HK-2 (cell line): ENCODE results near the gene FAM13C.
"Not testable (repeated sequence)": the region's sequence is repeated elsewhere in the genome, so short reads cannot be mapped to it uniquely, and the experiment has no call there.

Experiments
- DNase-seq: peaks from one replicate; pipeline ENCODE4 v3.0.0-alpha.2; 2018; ENCODE audit not compliant: unreplicated experiment

The FAM13C gene

DNA sequence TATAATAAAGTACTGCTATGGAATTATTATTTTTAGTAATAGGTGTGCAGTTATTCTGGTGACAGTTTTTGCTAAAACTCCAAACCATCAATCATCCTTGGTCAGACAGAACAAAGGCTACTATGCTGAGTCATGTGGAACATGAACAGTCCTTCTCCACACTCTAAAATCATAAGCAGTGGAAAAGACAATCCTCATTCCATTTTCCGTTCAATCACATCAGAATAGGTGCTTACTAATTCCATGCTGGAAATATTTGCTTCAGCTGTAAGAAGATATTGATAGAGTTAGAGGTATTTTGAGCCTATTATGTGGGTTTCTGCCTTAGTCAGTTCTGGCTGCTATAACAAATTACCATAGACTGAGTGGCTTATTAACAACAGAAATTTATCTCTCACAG lies 82.9 kb downstream of the FAM13C start:
- DNase-seq = no peak

DNA sequence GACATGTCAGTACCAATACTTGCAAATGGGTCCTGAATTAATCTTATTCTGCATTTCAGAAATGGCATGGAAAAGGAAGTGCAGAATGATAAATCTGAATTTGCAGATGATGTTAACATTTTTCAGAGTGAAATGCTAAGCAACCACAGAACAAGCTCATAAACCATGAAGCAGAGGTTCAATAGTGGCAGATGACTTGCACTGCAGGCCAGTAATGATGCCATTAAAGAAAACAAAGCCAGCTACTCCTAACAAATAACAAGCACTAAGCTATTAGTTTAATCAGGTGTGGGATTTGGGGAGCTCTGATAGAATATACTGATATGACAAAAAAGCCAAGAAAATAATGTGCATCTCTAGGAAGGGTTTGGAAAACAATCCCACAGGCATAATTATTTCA lies 85.4 kb downstream of the FAM13C start:
- DNase-seq = no peak

DNA sequence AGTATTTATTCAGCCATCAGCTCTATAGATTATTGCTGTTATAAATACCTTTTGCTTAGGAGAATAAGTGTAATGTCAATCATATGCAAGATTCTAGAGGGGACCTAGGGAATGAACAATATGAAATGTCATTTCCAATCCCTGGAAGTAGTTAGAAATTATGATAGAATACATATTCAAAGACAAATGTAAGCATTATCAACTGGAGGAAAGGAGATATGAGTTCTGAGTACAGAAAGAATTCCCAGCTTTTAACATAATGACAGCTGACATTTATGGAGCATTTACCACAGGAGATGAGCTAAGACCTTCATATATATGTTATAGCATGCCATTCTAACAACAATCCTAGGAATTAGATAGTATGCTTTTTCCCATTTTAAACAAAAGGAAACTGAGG lies 86.2 kb downstream of the FAM13C start:
- DNase-seq = no peak

DNA sequence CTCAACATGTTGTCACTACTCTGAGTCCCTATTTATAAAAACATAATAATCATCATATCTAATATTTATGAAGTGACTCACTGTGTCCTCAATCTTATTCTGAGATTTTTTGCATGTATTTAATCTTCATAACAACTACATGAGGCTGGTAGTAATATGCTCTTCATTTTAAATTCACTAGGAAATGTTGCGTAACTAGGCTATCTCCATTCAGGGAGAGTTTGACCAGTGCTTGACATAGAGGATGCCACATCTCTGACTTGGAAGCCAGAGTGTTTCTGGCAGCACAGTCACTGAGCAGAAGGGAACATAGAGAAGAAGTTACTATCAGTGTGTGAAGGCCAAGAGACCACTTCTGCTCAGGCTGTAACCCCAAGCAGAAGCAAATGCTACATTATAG lies 88.9 kb downstream of the FAM13C start:
- DNase-seq = no peak

DNA sequence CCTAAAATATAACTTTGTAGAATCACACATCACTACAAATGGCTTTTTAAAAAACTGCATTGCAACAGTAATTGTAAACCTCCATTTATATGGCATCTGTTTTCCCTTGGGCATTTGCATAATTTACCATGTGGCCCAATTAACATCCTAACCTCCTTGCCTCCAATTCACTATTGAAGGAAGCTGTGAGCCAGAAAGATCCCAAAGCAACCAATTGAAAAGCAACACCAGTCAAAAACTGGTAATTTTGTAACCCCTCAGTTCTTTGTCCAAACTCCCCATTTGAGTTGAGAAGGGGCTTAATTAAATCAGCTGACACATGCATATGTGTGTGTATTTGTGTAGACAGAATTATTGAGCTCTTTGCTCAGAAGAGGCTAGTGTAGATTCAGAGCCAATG lies 90.3 kb downstream of the FAM13C start:
- DNase-seq = no peak

DNA sequence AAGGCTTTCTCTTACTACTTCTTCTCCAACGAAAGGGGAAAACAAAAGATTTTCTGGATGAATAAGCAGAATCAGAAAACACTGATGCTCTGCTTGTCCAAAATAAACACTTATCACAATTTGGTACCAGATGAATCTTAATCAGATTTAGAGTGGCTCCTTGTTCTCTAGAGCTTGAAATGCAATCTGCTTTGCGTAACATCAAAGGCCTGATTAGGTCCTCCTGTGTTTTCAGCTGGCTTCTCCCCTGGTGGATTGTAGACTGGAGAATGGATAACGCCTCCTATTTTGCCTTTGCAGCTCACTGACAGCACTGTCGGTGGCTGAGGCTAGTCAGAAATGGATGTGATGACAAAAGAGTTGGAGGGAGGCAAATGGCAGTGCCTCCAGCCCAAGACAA lies 91.2 kb downstream of the FAM13C start:
- DNase-seq = no peak

DNA sequence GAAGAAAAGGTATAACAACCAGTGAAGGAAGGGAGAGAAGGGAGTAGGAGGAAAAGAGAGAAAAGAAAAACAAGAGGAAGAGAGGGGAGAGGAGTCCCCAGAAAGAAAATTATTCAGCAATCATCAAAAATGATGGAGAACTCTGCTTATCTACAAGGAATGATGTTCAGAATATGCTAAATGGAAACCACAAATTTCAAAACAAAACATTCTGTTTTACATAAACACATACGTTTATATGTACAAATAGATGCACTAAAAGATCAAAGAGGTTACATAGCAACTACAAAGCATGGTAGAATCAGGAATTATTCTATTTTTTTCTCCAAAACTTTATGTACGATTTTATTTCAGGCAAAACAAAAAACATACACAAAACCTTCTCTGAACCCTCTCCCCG lies 91.9 kb downstream of the FAM13C start:
- DNase-seq = no peak

DNA sequence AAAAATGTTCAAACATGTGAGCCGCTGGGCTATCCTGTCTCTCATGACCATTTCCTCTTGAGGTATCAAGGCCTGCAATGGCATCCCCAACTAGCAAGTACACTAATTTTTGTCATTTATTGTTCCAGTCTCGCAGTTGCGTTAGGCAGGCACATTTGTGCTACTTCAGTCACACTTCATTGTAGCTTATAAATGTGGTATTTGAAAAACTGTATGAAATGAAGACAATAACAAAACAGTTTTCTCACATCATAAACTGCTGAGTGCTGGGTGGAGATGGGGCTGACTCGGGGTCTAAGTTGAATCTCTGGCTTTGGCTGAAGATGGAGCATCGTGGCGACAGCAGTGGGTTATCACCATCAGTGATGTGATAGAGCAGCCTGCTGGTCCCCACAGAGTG lies 92.7 kb downstream of the FAM13C start:
- no peak for DNase-seq

DNA sequence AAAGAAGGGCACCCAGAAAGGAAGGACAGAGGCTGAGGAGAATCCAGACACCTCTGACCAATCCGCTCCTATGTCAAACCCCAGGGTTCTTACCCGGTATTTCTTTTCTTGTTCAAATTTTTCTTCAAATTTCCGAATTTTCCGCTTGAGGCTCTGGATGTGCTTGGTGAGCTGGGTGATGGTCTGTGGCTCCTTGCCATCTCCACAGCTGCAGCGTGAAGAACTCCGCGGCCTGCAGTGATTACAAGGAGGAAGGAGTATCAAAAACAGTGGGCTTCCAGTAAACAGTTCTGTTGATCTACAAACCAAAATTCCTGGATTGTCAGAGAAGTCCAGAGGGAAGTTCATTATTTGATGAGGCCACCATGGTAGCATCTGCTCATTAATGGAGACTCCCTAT lies 93.9 kb downstream of the FAM13C start:
- DNase-seq = no peak

DNA sequence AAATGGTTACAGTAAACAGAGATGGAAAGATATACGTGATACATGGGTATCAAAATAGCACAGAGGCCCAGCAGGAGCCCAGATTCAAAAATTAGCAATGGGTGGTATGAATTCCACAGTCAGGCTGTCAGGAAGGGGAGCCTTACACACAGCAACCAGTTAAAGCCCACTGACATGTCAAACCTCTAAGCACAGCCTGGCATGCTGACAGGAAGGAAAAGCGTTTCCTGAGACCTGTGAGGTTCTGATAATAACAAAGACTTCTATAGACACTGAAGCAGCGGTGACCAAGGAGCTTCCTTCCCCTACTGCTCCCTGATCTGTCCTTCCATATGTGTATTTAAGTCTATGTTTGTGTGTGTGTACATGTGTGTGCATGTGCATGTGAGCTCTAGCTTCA lies 96.0 kb downstream of the FAM13C start:
- DNase-seq = no peak

DNA sequence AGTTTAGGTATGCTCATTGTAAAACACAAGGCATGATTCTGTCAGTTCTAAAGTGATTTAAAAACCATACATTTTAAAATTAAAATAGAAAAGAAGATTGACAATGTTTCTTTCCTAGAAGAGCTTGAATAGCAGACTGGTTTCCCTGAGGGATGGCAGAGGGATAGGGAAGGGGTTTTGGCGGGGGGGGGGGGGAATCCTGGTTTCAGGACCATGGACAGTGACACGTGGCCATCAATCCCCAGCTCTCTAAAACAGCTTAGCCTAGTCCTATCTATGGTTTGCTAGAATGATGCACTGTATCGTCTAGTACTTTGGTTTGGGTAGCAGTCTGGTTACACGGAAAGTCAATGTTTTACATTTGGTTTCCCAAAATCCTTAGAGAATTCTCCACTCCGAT lies 97.2 kb downstream of the FAM13C start:
- DNase-seq = peak; percentile 4

DNA sequence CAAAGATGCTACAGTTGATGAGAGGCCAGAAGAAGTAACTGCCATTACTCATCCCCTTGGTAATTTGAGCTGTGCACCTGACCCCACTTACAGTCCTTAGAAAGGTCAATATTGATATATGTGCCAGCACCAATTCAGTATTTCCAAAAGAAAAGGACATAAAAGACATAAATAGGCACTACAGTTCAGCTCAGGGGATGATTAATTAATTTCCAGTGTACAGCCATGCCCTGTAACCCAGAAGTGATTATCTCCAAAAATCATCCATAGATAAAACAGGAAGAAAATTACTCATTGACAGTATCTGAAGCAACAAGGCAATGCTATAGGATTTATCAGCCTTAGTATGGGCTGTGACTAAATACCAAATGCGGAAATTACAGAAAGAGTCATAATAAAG lies 103.5 kb downstream of the FAM13C start:
- DNase-seq = no peak

DNA sequence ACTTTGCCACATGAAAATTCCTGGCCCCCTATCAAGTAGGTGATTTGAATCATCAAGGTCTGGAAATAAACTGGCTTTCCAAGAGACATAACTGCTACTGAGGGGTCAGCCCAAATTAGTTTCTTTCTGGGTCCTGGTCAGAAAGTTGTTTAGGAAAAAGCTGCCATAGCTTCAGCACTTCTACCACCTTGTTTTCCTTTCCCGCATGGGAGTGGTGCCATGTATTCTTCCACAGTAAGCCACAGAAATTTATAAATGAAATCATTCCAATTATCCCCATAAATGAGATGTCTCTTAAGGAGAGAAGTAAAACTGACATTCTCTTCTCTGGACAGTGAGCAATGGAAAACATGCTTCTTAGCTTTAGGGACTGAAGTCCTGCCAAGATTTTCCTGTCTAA lies 105.1 kb downstream of the FAM13C start:
- DNase-seq = no peak

DNA sequence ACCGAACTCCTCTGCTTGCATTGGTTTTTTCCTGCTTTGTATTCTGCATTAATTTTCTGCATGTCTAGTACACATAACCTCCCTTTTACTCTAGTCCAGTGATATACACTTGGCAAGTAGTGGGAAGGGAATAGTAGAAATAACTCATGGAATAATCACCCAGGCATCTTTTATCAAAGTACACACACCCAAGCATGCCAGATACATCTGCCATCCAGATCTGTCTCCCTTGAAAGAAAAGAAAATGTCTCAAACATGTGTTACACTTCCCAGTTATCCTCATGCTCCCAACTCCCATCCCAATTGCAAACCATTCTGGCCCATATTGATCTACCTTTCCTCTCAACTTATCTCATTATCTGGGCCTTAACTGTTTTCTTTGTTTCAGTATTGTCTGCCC lies 106.9 kb downstream of the FAM13C start:
- DNase-seq = no peak

DNA sequence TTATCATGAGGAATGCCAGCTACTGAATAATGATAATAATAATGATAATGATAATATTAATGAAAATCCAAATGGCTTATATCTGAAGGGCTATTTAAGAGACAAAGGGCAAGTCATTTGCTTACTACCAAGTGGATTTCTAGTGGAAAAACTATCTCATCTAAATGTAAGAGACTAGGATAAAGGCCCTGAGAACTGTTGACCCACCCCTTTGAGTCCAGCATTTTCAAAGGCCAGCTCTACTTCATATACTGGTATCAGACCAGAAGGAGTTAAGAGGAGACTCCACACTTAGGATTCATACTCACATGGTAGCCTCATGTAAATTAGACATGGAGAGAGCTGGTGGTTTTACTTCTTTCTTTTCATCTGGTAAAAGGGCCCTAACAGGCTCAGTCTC lies 109.9 kb downstream of the FAM13C start:
- no peak for DNase-seq

DNA sequence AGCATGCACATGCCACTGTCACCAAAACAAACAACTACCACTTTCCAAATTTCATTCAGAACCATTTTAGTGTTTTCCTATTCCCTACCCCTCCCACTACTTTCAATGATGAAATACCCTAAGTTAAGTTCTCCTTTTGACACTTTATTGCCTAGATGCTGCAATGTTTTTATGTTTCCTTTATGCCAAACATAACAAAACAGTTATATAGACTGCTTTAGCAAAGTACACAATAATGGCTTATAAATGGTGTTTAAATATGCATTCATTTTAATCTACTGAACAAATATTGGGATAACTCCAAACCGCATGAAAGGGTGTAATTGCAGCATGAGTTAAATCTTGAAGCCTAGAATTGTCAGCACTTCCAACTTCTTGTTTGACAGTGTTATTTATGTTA lies 116.7 kb downstream of the FAM13C start:
- DNase-seq = no peak

DNA sequence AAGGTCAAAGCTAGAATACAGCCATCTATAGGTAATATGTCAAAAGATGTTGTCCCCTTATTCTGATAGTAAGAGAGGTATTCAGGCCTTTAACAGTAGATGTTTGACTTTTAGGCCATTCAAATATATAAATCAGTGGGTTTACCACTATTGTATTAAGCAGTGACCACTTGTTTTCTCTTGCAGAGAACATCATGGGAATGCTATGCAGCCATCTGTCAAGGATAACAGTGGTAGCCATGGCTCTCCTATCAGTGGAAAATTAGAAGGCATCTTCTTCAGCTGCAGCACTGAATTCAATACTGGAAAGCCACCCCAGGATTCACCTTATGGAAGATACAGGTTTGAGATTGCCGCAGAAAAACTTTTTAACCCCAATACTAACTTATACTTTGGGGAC lies 117.5 kb downstream of the FAM13C start:
- no peak for DNase-seq

DNA sequence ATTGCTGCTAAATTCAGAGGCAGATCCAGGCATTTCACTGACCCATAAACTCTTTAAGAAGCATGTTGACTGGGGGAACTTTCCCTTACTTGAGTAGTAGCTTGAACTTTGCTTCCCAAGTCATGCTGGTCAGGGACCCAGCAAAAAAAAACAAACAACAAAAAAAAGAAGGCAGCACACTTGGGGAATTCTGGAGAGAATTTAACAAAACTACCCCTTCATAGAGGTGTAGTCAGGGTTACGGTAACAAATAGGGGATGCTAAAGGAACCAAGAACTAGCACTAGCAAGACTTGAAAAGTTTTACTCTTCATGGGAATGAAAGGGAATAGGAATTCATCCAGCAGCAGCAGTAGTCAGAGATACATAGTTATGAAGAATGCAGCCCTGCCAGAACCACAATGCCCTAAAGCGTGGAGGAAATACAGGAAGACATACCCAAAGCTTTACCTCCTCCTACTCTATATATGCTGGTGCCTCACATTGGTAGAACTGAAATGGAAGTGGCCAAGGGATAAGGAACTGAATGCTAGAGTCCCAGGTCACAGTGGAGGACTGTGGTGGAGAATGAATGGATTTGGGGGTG lies 118.6 kb downstream of the FAM13C start:
- no peak for DNase-seq

DNA sequence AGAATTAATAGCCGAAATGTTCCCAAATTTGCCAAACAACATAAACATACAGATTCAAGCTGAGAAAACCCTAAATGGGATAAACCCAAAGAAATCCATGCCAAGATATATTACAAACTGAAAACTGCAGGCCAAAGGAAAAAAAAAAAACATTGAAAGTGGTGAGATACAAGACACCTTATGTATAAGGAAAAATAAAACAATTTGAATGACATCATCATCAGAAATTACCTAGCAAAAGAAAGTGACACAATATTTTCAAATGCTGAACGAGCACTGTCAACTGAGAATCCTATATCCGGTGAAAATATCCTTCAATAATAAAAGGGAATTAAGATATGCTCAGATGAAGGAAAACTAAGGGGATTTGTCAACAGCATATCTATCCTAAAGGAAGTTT lies 119.4 kb downstream of the FAM13C start:
- no peak for DNase-seq

DNA sequence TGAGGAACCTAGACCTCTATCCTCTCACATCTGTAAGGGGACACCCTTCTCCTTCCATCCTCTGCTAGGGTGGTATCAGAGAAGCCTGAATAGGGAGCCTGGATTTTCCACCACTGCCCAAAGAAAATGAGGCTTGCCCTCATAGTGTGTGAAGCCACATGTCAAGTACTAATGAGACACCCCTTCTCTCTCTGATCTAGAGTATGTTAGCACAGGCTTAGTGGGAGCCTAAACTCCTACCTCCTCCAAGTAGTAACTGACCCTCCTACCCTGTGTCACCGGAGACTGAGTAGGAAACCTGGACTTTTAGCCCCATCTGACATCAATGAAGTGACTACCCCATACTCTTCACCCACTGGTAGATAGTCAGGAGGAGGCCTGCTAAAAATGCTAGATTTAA lies 120.3 kb downstream of the FAM13C start:
- DNase-seq = no peak

DNA sequence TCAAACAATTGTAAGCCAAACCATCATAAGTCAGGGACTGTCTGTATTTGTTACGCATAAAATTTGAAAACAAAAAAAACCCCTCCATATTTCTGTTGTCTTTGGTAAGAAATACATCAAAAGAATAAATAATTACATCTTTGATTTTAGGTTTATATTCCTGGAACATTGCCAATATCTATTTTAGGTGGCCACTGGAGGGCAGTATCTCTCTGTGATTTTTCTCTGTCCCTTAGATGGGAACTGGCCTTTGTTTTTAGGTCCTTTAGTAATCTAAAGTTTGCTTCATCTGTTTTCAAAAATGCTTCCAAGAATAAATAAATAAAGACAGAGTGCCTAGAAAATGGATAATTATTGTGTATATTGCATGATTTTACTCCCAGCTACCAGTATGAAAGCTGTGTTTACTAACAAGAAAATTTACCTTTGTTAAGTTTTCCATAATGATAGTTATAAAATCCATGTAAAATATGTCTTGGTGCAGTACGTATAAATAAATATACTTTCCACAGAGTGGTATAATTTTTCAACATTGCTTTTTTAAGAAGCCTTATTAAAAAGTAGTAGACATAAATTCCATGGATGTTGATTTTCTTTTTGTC lies 121.7 kb downstream of the FAM13C start:
- no peak for DNase-seq

DNA sequence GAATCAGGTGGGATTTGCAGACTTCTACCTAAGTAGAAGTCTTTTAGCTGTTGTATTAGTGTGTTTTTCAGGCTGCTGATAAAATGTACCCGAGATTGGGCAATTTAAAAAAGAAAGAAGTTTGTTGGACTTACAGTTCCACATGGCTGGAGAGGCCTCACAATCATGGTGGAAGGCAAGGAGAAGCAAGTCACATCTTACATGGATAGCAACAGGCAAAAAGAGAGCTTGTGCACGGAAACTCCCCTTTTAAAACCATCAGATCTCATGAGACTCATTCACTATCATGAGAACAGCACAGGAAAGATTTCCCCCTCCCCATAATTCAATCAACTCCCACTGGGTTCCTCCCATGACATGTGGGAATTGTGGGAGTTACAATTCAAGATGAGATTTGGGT lies 123.2 kb downstream of the FAM13C start:
- DNase-seq = not testable (repeated sequence)

DNA sequence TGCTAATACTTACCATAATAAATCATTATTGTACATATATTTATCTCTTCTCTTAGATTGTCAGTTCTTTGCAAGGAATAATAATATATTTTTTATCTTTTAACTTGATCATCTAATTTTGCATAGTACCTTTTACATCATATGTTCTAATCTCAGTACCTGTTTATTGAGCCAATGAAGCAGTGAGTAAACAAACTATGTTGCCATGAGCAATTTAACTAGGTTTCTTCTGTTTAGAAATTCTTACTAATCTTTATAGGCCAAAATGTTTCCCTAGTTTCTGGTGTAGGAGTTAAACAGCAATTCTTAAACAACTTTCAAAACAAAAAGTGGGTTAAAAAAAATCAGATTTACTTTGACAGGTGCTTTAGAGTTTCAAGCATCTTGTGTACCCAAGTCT lies 124.6 kb downstream of the FAM13C start:
- DNase-seq = no peak

DNA sequence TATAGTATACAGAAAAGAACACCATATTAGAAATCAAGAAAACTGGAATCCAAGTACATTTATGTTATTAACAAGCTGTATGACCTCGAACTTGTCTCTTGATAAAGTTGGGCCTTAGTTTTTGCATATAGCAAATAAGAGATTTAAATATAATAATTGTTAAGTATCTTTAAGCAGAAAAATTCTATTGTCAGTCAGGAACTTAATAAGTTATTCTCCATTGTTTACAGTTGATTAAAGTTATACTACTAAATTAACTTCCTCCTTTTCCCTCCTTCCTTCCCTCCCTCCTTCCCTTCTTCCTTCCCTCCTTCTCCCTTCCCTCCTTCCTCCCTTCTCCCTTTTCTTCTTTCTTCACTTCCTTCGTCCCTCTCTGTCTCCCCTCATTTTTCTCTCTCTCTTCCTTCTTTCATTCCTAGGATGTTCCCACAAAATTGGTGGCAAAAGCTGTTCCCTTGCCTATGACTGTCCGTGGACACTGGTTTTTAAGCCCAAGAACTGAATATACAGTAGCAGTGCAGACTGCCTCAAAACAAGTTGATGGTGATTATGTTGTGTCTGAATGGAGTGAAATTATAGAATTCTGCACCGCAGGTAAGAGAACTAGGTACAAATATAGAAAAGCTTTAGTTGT lies 126.2 kb downstream of the FAM13C start:
- no peak for DNase-seq
